ENCODE results near the gene BLVRB.
"Not testable (repeated sequence)": the region's sequence is repeated elsewhere in the genome, so short reads cannot be mapped to it uniquely, and the experiment has no call there.

BLVRB gene

DNA sequence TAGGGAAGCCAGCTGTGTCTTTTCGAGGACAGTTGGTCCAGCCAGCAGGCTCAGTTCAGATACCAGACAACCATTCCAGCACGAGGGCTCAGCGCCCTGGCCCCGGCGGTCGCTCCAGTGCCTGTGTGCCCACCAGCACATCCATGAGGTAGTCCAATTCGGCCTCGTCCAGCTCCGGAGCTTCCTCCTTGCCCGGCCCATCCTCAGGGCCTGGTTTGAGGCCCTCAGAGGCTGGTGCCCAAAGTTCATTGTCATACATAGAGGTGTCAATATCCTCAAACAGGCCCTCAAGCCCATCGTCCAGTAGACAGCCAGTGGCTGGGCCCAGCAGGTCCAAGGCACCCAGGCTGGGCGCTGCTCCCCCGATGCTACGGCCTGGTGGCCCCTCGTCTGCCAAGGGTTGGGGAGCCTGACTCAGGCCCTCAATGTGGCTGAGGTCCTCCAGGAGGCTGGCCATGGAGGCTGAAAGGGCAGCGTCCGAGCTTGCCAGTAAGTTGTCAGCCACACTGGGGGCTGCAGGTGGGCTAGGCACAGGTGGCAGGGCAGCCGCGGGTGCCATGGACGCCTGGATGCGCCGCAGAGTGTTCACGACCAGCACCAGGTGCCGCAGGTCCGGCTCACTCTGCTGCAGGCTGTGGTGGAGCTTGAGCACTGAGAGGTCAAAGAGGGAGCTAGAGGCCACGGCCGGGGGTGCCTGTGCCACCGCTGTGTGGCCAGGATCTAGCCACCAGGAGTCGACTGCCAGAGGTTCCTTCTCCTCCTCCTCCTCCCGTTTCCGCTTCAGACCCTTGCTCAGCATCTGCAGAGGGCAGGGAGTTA, 42.6 kb downstream of the BLVRB start:
- no peak for DNase-seq (ENCODE audit: low read depth)

DNA sequence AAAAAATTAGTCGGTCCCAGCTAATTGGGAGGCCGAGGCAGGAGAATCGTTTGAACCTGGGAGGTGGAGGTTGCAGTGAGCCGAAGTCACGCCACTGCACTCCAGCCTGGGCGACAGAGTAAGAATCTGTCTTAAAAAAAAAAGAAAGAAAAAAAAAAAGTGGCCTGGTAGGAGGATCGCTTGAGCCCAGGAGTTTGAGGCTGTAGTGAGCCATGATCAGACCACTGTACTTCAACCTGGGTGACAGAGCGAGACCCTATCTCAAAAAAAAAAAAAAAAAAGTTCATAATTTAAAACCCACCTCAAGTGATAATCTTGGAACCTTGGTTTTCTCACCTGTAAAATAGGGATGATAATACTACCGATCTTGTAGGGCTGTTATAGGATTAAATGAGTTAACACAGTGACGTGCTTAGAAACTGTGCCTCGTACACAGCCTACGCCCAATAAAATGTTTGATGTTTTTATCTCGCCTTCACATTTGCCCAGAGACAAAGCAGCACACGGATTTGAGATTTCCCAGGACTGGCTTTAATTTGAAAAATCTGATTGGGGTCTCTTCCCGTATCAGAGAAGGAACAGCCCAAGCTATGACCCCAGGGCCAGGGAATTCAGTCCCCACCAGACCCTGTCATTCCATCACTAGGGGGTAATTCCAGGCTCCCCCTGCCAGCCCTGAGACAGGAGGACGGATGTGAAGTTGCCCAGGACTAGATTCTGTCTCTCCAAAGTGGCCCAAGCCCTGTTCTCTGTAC, 43.4 kb downstream of the BLVRB start:
- DNase-seq (ENCODE audit: low read depth): no peak

DNA sequence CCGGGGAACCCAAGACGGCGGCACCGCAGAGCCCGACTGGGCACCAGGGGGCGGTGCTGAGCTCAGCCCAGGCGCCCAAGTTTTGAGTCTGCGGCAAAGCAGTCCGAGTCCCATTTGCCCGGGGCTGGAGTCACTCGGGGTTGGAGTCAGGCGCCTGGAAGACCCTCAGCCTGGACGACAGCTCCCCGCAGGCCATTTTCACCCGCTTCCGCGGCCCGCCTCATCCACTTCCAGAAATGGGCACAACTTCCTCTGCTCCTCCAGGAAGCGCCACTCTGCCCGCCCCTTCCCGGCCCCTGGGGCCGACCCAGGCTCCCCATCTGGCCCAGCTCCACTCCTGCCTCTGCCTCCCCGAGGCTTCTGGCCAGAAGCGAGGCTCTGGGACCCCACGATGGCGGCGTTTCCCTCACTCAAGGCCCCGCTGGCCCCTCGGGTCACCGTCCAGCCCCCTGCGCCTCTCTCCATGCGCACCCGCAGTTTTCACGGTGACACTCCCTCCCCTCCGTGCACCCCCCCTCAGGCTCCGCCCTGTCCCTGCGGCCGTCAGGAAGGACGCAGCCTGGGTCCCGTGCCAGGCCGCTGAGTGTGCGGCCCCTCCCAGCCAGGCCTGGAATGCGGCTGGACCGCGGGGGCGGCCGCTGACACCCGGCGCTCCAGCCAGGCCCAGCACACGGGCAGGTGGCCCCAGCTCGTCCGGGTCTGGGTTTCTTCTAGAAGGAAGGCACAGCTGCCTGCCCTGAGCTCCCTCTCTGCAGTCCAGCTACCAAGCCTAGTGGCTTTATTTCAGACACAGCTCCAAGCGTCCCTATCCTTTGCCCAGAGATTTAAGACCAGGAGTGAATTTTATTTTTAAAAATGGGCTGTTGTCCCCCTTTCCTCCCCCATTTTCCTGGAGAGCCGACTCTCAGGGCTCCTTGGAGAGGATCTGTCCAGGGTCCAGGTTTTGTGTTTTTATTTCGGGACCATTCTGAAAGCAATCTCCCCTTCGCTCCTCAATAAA, 44.5 kb downstream of the BLVRB start:
- DNase-seq (ENCODE audit: low read depth): peak; percentile 93

- no peak for DNase-seq (ENCODE audit: low read depth)
Observed at GRCh38 chr19:40420451-40420765, 45.1 kb downstream of the BLVRB start.

GRCh38 chr19:40419780-40420179, 45.8 kb downstream of the BLVRB start:
- no peak for DNase-seq (ENCODE audit: low read depth)

DNA sequence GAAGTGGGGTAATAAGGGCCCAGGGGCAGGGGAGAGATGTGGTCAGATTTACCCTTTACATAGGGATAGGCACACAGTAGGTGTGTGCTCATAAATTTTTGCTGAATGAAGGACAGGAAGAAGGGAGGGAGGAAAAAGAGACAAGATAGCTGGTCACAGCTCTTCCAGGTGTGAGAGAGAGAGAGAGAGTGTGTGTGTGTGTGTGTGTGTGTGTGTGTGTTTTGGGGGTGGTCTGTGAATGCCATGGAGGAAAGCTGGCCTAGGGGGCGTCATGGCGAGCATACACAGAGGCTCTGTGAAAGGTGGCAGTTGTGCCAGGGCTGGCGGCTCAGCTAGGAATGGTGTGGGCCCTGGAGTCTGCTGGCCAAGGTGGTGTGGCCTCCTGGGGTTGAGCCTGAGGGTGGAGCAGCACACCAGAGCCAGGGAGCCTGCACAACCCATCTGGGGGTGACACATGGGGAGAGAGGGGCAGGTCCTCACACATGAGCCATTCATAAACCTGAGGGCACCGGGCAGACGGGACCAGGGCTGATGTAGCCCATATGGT, 46.4 kb downstream of the BLVRB start:
- no peak for DNase-seq (ENCODE audit: low read depth)

DNA sequence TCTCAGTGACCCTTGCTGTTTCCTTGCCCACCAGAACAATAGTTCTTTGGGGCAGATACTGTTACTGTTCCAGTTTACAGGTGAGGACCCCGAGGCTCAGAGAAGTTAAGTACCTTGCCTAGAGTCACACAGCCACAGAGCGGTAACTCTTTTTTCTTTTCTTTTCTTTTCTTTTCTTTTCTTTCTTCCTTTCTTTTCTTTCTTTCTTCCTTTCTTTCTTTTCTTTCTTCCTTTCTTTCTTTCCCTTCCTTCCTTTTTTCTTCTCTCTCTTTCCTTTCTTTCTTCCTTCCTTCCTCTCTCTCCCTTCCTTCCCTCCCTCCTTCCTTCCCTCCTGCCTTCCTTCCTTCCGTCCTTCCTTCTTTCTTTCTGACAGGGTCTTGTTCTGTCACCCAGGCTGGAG, 47.5 kb downstream of the BLVRB start:
- DNase-seq (ENCODE audit: low read depth): no peak

- no peak for DNase-seq (ENCODE audit: low read depth)
Observed at GRCh38 chr19:40417643-40417981, 47.9 kb downstream of the BLVRB start.

DNA sequence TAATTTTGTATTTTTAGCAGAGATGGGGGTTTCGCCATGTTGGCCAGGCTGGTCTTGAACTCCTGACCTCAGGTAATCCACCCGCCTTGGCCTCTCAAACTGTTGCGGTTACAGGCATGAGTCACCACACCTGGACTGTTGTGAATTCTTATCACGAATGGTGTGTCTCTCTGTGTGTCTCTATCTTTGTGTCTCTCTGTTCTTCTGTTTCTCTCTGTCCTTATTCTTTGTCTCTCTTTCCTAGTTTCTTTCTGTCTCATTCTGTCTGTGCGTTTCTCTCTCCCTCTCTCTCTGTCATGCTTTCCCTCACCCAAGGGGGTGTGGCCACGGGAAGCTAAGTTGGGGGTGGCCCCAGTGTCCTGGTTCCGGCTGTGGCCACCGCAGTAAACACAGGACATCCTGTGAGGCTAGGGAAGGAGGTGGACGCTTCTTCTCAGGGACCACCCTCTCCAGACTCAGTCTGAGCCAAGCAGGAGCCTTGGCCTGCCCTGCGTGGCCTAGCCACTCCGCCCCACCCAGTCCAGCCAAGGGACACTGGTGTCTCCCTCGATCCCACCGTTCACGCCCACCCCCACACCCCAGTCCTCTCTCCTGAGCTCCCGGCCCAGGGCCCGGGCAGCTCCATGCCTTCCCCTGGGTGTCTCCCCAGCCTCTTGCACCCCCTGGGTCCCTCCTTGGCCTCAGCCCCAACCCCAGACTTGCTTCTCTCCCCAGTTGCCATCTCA, 48.5 kb downstream of the BLVRB start:
- peak; percentile 20 for DNase-seq (ENCODE audit: low read depth)

DNA sequence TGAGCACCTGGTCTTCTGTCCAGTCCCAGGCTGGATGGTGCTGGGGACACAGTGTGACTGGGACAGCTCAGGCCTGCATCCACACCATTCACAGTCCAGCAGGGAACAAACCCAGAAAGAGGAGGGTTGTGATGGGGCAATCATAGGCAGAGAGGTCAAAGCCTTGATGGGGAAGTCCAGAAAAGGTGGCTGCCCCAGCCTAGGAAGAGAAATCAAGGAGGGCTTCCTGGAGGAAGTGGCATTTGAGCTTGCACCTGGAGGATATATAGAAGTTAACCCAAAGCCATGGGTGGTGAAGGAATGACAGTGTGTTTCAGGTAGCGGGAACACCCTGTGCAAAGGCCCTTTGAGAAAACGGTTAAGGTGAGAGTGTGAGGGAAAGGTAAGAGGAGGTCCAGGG, 49.8 kb downstream of the BLVRB start:
- DNase-seq (ENCODE audit: low read depth): no peak

DNA sequence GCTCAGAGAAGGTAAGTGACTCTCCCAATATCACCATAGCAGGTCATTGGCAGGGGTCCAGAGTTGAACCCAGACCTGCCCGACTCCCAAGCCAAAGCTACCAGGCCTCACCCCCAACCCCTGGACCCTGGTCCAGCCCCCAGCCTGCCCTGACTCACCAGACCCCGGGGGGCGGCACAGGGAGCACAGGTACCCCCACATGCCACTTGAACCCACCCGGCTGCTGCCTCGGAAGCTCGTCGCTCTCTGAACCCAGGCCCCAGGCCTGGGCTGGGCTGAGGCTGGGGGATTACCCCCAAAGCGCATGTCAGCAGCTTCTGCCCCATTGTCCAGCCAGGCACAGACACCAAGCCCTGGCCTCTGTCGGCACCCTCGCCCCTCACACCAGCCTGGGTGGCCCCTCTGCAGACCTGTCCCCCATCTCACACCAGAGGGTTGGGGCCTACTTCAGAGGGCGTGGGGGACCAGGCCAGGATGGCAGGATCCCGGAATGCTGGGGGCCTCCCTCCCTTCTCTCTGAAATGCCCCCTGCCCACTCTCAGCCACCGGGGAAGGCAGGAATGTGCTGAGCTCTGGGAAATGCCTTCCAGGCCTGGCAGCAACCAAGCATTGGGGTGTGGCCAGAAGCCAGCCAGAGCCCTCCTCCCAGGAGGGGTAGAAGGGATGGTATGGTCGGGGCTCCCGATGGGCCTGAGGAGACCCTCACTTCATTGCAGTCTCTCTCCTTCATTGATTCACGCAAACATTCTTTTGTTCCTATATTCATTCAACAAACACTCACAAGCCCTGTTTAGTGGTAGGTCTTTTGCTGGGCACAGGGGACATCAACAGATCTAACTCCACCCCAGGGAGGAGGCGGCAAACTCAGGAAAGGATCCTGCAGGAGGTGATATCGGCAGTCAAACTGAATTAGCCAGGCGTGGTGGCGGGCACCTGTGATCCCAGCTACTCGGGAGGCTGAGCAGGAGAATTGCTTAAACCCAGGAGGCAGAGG, 50.7 kb downstream of the BLVRB start:
- no peak for DNase-seq (ENCODE audit: low read depth)

- no peak for DNase-seq (ENCODE audit: low read depth)
Observed at GRCh38 chr19:40413291-40413845, 52.2 kb downstream of the BLVRB start, which contains the start of gene PRX. PRX (minus strand) TSS chr19:40413378; CDS start chr19:40407932, 5,446 bp downstream.

DNA sequence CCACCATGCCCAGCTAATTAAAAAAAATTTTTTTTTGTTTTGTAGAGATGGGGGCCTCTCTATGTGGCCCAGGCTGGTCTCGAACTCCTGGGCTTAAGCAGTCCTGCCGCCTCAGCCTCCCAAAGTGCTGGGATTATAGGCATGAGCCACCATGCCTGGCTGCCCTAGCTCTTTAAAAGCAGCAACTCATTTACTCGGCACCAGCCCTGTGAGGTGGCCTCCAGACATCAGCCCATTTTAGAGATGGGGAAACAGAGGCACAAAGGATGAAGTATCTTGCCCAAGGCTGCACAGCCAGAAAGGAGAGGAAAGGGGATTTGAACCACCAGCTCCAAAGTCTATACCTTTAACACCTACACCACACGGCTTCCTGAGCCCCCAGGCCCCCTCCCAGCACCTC, 52.7 kb downstream of the BLVRB start:
- no peak for DNase-seq (ENCODE audit: low read depth)

GRCh38 chr19:40411958-40412499, 53.5 kb downstream of the BLVRB start:
- DNase-seq (ENCODE audit: low read depth): no peak

DNA sequence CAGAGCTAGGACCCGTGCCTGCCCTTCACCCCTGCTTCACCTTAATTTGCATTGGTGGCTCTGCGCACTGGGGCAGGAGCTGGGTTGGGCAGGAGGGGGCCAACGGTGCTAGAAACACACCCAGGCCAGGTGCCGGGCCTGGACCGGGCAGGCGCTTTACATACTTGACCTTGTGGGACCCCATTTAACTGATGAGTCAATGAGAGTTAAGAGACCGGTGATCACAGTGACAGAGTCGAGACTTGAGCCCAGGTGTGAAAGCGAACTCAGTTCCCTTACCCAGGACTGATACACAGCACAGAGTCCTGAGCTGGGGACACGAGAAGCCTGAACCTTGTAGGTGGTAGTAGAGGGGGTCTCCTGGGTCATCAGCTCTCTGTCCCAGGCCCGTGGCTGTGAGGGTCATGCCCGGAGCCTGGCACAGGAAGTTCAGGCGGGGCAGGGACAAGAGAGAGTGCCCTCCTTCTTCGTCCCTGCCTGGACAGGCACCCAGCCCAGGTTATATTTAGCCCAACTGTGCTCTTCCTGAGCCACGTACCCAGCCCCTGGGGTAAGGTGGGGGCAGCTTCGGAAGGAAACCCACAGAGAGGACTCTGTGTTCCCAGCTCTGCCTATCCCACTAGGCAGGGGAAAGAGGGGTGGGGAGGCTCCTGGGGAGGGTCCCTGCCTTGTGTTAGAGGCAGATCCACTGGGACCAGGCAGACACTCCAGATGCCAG, 54.3 kb downstream of the BLVRB start:
- DNase-seq (ENCODE audit: low read depth): no peak

DNA sequence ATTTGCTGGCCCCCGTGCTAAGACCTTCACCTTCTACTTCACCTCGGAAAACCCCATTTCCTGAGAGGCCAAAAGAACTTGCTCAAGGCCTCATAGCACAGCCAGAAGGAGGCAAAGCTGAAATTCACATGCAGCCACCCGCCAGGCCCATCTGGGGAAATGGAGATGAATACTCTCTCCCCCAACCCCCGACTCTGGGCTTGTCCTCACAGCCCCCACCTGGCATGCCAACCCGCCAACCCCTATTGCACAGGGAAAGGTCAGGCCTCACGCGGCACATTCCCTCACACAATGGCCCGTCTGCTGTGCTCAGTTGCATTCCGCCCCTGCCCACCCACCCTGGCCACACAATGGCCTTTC, 55.5 kb downstream of the BLVRB start:
- DNase-seq (ENCODE audit: low read depth): no peak

DNA sequence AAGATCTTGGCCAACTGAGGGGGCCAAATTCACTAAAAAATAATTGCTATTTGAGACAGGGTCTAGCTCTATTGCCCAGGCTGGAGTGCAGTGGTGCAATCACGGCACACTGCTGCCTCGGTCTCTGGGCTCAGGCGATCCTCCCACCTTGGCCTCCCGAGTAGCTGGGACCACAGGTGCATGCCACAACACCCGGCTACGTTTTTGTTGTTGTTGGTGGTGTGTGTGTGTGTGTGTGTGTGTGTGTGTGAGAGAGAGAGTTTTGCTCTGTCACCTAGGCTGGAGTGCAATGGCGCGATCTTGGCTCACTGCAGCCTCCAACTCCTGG, 57.0 kb downstream of the BLVRB start:
- not testable (repeated sequence) for DNase-seq (ENCODE audit: low read depth)

GRCh38 chr19:40407714-40408597, 57.6 kb downstream of the BLVRB start:
- no peak for DNase-seq (ENCODE audit: low read depth)
